ENCODE data around the gene CXCL14.

CXCL14 gene

GRCh38 chr5:135578685-135579341 is at the start of gene CXCL14:
TSS of gene CXCL14 (minus strand) at chr5:135578991. CDS start at chr5:135578778, 213 bp downstream.
- no peak for TF ChIP-seq POLR2A (IDR thresholded peaks at IDR 0.05; ENCODE audit: low read depth, low read length)
- no peak for DNase-seq (ENCODE audit: insufficient read length, low spot score)
- FAIRE-seq, result no peak

GRCh38 chr5:135626636-135627035 is 47.8 kb upstream of the CXCL14 start:
- TF ChIP-seq POLR2A (IDR thresholded peaks at IDR 0.05; ENCODE audit: low read depth, low read length), result no peak
- FAIRE-seq (no peak), DNase-seq (ENCODE audit: insufficient read length, low spot score) (no peak)

GRCh38 chr5:135625961-135626360 is 47.2 kb upstream of the CXCL14 start:
- FAIRE-seq (no peak), DNase-seq (ENCODE audit: insufficient read length, low spot score) (no peak)
- no peak for TF ChIP-seq POLR2A (IDR thresholded peaks at IDR 0.05; ENCODE audit: low read depth, low read length)

- FAIRE-seq (no peak), DNase-seq (ENCODE audit: insufficient read length, low spot score) (no peak)
- TF ChIP-seq POLR2A (IDR thresholded peaks at IDR 0.05; ENCODE audit: low read depth, low read length), result no peak
These were observed 46.7 kb upstream of the CXCL14 start for GRCh38 chr5:135625486-135625885.

GRCh38 chr5:135625061-135625460 is 46.3 kb upstream of the CXCL14 start:
- DNase-seq (ENCODE audit: insufficient read length, low spot score) (no peak), FAIRE-seq (no peak)
- TF ChIP-seq POLR2A (IDR thresholded peaks at IDR 0.05; ENCODE audit: low read depth, low read length), result no peak

GRCh38 chr5:135623186-135623715 is 44.5 kb upstream of the CXCL14 start:
- TF ChIP-seq POLR2A (IDR thresholded peaks at IDR 0.05; ENCODE audit: low read depth, low read length), result no peak
- FAIRE-seq (no peak), DNase-seq (ENCODE audit: insufficient read length, low spot score) (no peak)

- FAIRE-seq (no peak), DNase-seq (ENCODE audit: insufficient read length, low spot score) (no peak)
- no peak for TF ChIP-seq POLR2A (IDR thresholded peaks at IDR 0.05; ENCODE audit: low read depth, low read length)
These were observed 36.9 kb upstream of the CXCL14 start for GRCh38 chr5:135615581-135616260.

GRCh38 chr5:135615171-135615570 is 36.4 kb upstream of the CXCL14 start:
- no peak for FAIRE-seq
- no peak for TF ChIP-seq POLR2A (IDR thresholded peaks at IDR 0.05; ENCODE audit: low read depth, low read length)
- DNase-seq (ENCODE audit: insufficient read length, low spot score), result no peak

- DNase-seq (ENCODE audit: insufficient read length, low spot score) (no peak), FAIRE-seq (no peak)
- TF ChIP-seq POLR2A (IDR thresholded peaks at IDR 0.05; ENCODE audit: low read depth, low read length), result no peak
These were observed 31.2 kb upstream of the CXCL14 start for GRCh38 chr5:135609981-135610380.

GRCh38 chr5:135608761-135609443 is 30.1 kb upstream of the CXCL14 start:
- no peak for TF ChIP-seq POLR2A (IDR thresholded peaks at IDR 0.05; ENCODE audit: low read depth, low read length)
- DNase-seq (ENCODE audit: insufficient read length, low spot score) (no peak), FAIRE-seq (no peak)

- no peak for TF ChIP-seq POLR2A (IDR thresholded peaks at IDR 0.05; ENCODE audit: low read depth, low read length)
- no peak for FAIRE-seq
- no peak for DNase-seq (ENCODE audit: insufficient read length, low spot score)
These were observed 29.6 kb upstream of the CXCL14 start for GRCh38 chr5:135608361-135608760.

GRCh38 chr5:135606431-135606830 is 27.6 kb upstream of the CXCL14 start:
- FAIRE-seq, result no peak
- DNase-seq (ENCODE audit: insufficient read length, low spot score), result no peak
- TF ChIP-seq POLR2A (IDR thresholded peaks at IDR 0.05; ENCODE audit: low read depth, low read length), result no peak

GRCh38 chr5:135605221-135605620 is 26.4 kb upstream of the CXCL14 start:
- TF ChIP-seq POLR2A (IDR thresholded peaks at IDR 0.05; ENCODE audit: low read depth, low read length), result no peak
- DNase-seq (ENCODE audit: insufficient read length, low spot score) (no peak), FAIRE-seq (no peak)

GRCh38 chr5:135604056-135604455 is 25.3 kb upstream of the CXCL14 start:
- DNase-seq (ENCODE audit: insufficient read length, low spot score) (no peak), FAIRE-seq (no peak)
- no peak for TF ChIP-seq POLR2A (IDR thresholded peaks at IDR 0.05; ENCODE audit: low read depth, low read length)

All from H54 (cell line).